ENCODE measurements around the gene TJP2.
"Not testable (repeated sequence)": the region's sequence is repeated elsewhere in the genome, so short reads cannot be mapped to it uniquely, and the experiment has no call there.

The TJP2 gene

GRCh38 chr9:69297300-69297980 is 123.4 kb downstream of the TJP2 start:
- DNase-seq: no peak

GRCh38 chr9:69299315-69299714 is 125.2 kb downstream of the TJP2 start:
- no peak for DNase-seq

GRCh38 chr9:69299826-69300225 is 125.7 kb downstream of the TJP2 start:
- no peak for DNase-seq

GRCh38 chr9:69303331-69303730 is 129.3 kb downstream of the TJP2 start:
- no peak for DNase-seq

- not testable (repeated sequence) for DNase-seq
Measured at GRCh38 chr9:69306895-69307445, 132.9 kb downstream of the TJP2 start.

- no peak for DNase-seq
Measured at GRCh38 chr9:69307446-69308205, 133.5 kb downstream of the TJP2 start.

GRCh38 chr9:69308206-69308931 is 134.3 kb downstream of the TJP2 start:
- no peak for DNase-seq

- DNase-seq: no peak
Measured at GRCh38 chr9:69313175-69313574, 139.1 kb downstream of the TJP2 start.

GRCh38 chr9:69314547-69314946 is 140.5 kb downstream of the TJP2 start:
- no peak for DNase-seq

- no peak for DNase-seq
Measured at GRCh38 chr9:69317081-69317480, 143.0 kb downstream of the TJP2 start.

GRCh38 chr9:69317894-69318293 is 143.8 kb downstream of the TJP2 start:
- DNase-seq: no peak

GRCh38 chr9:69319324-69320025 is 145.4 kb downstream of the TJP2 start:
- no peak for DNase-seq

GRCh38 chr9:69322256-69322655 is 148.2 kb downstream of the TJP2 start:
- no peak for DNase-seq

GRCh38 chr9:69323861-69324260 is 149.8 kb downstream of the TJP2 start:
- no peak for DNase-seq
